Measurements from ENCODE around the gene SLC30A5.
"Not testable (repeated sequence)": the region's sequence is repeated elsewhere in the genome, so short reads cannot be mapped to it uniquely, and the experiment has no call there.

Gene SLC30A5

DNA sequence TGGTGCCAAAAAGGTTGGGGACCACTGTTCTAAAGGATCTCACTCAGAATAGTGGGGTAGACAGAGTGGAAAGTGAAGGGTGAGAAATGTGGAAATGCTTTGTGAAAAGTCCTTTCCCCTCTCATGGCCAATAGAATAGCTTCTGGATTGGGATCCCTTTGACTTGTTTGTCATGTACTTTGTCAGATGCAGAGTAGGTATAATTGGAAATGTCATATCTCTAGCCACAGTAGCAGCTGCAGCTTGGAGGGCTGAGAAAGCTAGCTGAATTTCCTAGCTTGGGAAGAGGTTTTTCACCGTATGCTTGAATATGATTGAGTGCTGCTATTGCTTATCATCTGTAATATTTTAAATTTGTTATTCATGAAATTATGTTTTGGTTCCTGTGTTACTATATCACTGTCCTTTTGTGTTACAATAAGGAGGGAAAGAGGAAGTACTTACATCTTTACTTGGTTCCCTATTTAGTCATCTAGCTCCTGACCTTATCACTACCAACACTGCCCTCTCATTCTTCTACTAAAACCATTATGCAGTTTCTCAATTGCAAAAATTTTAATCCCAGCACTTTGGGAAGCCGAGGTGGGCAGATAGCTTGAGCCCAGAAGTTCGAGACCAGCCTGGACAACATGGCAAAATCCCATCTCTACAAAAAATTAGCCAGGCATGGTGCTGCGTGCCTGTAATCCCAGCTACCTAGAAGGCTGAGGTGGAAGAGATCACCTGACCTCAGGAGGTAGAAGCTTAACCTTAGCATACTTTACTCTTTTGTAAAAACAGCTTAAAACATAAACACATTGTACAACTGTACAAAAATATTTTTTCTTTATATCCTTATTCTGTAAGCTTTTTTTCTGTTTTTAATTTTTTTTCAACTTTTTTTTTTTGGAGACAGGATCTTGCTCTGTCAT lies 12.4 kb downstream of the SLC30A5 start:
- DNase-seq: no peak

DNA sequence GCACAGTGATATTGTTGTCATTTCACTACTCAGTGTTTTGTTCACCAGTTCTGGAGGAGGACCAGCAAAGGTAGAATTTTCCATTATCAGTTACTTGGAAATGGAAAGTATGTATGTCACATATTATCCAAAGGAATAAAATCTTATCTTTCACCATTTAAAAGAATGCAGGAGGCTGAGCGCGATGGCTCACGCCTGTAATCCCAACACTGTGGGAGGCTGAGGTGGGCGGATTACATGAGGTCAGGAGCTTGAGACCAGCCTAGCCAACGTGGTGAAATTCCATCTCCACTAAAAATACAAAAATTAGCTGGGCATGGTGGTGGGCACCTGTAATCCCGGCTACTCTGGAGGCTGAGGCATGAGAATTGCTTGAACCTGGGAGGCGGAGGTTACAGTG lies 14.6 kb downstream of the SLC30A5 start:
- not testable (repeated sequence) for DNase-seq

DNA sequence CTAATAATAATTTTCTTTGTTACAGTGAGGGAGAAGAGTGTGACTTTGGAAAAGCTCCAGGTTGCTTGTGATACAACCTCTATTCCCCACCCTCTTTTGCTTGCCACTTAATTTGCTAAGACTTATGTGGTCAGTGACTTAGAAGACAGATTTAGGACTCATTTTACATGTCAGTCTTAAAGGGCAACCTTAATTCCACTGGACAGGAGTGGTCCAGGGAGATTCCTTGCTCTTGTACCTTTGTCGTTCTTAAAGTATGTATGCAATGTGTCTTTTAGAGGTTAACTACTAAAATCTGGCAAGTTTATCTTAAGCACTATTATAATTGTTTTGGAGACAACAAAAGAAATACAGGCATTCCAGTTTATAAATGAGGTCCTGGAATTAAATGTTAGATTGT lies 20.0 kb downstream of the SLC30A5 start:
- no peak for DNase-seq

DNA sequence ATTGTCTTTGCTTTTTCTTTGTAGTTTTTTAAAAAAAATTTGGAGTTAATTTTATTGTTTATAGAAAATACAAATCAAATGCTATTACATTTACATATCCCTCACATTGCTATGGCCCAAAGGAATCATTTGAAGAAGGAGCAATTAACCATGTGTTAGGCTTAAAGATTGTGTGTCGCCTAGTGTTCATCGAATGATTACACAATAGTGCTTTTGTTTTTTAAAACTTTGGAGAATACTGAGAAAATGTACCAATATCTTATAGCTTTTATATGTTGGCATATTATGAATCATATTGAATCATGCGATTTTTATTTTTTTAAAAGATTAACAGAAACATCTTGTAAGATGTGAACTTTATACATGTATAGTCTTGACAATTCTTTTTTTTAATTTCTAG lies 21.7 kb downstream of the SLC30A5 start:
- no peak for DNase-seq

DNA sequence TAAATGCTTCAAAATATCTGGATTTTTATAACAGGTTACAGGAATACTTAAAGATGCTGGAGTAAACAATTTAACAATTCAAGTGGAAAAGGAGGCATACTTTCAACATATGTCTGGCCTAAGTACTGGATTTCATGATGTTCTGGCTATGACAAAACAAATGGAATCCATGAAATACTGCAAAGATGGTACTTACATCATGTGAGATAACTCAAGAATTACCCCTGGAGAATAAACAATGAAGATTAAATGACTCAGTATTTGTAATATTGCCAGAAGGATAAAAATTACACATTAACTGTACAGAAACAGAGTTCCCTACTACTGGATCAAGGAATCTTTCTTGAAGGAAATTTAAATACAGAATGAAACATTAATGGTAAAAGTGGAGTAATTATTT lies 35.6 kb downstream of the SLC30A5 start:
- DNase-seq: no peak

DNA sequence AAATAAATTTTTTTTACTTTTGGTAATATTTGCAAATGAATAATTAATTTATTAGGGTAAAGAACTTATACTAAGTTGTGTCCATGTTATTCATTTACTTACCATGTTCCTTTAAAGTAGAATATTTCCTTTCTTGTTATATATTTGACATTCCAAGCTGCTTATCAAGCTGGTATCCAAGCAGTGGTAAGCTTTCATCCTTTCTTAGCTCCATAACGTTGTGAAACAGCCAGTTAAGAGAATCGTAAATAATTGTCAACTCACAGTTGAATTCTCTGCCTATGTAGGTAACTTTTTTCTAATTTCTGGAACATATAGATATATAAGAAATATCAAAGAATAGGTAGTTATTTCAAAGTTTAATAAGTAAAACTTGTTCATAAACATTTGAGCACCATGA lies 36.4 kb downstream of the SLC30A5 start:
- no peak for DNase-seq

DNA sequence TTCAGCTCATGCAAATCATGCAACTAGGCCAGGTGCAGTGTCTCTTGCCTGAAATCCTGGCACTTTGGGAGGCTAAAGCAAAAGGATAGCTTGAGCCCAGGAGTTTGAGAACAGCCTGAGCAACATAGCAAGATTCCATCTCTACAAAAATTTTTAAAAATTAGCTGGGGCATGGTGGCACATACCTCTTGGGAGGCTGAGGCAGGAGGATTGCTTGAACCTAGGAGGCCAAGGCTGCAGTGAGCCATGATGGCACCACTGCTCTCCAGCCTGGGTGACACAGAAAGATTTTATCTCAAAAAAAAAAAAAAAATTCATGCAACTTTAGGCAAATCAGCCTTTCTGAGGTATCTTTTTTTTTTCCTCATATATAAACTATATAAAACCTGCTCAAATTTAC lies 37.5 kb downstream of the SLC30A5 start:
- DNase-seq: no peak

DNA sequence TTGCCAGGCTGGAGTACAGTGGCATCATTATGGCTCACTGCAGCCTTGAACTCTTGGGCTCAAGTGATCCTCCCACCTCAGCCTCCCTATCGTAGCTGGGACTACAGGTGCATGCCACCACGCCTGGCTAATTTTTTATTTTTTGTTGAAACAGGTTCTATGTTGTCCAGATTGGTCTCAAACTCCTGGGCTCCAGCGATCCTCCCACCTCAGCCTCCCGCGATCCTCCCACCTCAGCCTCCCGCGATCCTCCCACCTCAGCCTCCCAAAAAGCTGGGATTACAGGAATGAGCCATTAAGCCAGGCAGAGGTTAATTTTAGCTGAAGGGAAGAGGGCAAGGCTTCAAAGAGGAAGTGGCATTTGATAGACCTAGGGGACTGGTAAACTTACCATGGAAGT lies 40.3 kb downstream of the SLC30A5 start:
- DNase-seq: no peak

DNA sequence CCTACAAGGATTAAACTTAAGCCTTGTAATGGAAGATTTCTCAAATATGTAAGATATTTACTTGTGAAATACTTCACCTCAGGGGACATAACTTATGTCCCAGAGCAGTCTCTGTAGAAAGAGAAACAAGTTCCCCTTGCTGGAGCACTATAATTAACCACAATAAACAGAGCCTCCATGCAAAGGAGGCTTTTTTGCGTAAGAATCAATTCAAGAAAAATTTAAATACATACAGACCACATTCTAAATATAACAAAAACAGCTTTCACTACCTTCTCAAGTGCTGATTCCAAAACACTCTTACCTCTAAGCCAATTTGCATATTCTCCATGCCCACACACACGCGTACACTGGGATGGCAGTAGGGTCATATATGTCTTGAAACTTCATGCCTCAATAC lies 42.5 kb downstream of the SLC30A5 start:
- no peak for DNase-seq

DNA sequence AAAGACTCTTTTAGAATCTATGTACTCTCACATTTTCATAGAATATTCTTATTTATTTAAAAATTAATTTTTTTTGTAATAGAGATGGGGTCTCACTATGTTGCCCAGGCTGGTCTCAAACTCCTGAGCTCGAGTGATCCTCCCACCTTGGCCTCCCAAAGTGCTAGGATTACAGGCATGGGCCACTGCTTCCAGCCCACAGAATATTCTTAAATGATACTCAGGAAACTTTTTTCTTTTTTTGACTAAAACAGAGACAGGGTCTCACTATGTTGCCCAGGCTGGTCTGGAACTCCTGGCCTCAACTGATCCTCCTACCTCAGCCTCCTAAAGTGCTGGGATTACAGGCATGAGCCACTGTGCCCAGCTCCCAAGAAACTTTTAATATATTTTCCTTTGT lies 43.4 kb downstream of the SLC30A5 start:
- not testable (repeated sequence) for DNase-seq

DNA sequence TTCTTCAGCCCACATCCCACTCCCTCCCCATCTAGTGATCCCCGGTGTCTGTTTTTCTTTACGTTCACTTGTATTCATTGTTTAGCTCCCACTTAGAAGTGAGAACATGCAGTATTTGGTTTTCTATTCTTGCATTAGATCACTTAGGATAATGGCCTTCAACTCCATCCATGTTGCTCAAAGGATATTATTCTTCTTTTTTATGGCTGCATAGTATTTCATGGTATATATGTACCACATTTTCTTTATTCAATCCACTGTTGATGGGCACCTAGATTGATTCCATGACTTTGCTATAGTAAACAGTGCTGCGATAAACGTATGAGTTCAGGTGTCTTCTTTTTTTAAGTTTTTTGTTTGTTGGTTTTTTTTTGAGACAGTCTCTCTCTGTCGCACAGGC lies 44.0 kb downstream of the SLC30A5 start:
- no peak for DNase-seq

DNA sequence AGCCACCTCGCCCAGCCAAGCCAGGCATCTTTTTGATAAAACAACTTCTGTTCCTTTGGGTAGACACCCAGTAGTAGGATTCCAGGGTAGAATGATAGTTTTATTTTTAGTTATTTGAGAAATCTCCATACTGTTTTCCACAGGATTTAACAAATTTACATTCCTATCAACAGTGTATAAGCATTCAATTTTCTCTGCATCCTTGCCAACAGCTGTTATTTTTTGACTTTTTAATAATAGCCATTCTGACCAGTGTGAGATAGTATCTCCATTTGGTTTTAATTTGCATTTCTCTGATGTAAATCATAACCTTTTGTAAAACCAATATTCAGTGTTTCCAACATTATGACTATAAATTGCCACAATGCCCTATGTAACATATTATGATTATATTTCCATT lies 45.0 kb downstream of the SLC30A5 start:
- no peak for DNase-seq

DNA sequence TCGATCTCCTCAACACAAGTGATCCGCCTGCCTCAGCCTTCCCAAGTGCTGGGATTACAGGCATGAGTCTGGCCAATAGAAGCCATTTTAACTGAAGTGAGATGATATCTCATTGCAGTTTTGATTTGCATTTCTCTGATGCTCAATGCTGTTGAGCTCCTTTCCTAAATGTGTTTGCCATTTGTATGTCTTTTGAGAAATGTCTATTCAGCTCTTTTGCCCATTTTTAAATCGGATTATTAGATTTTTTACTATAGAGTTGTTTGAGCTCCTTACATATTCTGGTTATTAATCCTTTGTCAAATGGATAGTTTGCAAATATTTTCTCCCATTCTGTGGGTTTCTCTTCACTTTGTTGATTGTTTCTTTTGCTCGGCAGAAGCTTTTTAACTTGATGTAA lies 46.4 kb downstream of the SLC30A5 start:
- not testable (repeated sequence) for DNase-seq

DNA sequence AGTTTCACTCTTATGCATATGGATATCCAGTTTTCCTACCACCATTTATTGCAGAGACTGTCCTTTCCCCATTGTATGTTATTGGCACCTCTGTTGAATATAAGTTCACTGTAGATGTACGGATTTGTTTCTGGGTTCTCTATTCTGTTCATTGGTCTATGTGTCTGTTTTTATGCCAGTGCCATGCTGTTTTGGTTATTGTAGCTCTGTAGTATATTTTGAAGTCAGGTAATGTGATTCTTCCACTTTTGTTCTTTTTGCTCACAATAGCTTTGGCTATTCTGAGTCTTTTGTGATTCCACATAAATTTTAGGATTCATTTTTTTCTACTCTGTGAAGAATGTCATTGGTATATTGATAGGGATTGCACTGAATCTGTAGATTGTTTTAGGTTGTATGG lies 47.0 kb downstream of the SLC30A5 start:
- no peak for DNase-seq

DNA sequence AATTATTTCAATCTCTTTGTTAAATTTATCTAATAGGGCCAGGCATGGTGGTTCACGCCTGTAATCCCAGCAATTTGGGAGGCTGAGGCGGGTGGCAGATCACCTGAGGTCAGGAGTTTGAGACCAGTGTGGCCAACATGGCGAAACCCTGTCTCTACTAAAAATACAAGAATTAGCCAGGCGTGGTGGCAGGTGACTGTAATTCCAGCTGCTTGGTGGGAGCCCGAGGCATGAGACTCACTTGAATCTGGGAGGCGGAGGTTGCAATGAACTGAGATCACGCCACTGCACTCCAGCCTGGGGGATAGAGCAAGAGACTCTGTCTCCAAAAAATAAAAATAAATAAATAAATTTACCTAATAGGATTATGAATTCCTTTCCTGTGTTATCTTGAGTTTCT lies 54.8 kb downstream of the SLC30A5 start:
- not testable (repeated sequence) for DNase-seq

DNA sequence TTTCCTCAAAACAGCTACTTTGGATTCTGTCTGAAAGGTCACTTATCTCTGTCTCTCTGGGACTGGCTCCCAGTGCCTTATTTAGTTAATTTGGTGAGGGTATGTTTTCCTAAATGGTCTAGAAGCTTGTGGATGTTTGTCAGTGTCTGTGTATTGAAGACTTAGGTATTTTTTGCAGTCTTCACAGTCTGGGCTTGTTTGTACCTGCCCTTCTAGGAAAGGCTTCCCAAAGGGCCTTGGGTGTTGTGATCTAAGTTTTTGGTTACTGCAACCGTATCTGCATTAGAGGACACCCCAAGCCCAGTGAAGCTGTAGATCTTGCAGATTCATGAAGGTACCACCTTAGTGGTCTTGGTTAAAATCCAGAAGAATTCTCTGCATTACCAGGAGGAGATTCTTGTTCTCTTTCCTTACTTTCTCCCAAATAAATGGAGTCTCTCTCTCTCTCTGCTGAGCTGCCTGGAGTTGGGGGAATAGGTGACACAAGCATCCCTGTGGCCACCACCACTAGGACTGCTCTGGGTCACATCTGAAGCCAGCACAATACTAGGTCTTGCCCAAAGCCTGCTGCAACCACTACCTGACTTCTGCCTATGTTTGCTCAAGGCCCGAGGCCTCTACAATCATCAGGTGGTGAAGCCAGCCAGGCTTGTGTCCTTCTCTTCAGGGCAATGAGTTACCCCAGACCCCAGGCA lies 55.3 kb downstream of the SLC30A5 start:
- DNase-seq: no peak

DNA sequence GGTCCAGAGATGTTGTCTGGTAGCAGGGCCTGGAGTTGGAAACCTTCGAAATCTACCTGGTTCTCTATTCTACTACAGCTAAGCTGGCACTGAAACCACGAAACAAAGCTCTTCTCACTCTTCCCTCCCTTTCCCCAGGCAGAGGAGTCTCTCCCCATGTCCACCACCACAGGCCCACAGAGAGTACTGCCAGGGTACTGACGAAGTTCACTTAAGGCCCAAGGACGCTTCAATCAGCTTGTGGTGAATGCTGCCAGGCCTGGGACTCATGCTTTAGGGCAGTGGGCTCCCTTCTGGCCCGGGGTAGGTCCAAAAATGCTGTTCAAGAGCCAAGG lies 55.8 kb downstream of the SLC30A5 start:
- no peak for DNase-seq

DNA sequence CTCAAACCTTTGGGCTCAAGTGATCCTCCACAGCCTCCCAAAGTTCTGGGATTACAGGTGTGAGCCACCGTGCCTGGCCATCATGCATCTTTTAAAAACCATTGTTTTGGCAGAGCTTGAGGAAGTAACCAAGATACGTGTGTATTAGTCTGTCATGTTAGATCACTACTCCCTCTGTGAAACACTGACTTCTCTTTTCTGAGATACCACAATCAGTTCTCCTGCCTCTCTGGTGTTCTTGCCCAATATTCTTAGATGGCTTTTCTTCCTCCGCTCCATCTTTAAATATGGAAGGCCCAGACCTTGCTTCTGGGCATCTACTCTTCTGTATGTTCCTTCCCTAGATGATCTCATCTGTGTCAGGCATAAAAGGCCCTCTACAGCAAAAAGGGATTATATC lies 58.9 kb downstream of the SLC30A5 start:
- DNase-seq: no peak

DNA sequence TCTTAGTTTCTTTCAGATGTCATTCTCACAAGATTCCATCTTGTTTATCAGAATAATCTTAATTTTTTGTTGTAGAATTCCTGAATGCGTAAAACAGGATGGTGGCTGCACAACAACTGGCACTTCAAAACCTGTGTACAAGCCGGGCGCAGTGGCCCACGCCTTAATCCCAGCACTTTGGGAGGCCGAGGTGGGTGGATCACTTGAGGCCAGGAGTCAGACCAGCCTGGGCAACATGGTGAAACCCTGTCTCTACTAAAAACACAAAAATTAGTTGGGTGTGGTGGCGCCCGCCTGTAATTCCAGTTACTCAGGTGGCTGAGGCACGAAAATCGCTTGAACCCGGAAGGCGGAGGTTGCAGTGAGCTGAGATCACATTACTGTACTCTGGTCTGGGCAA lies 62.6 kb downstream of the SLC30A5 start:
- DNase-seq: no peak

DNA sequence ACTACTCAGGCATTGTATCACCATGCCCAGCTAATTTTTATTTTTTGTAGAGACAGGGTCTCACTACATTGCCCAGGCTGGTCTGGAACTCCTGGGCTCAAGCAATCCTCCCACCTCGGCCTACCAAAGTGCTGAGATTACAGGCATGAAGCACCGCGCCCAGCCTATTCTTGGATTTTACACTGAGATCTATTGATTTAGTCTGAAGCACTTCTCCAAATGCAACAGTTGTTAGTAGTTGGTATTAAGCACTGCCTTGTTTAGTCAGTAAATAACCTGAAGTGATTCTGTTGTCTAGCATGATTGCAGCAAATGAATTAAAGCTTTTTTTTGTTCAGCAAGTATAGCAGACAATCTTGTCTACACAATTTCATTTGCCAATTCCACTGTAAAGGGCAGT lies 64.2 kb downstream of the SLC30A5 start:
- DNase-seq: no peak

DNA sequence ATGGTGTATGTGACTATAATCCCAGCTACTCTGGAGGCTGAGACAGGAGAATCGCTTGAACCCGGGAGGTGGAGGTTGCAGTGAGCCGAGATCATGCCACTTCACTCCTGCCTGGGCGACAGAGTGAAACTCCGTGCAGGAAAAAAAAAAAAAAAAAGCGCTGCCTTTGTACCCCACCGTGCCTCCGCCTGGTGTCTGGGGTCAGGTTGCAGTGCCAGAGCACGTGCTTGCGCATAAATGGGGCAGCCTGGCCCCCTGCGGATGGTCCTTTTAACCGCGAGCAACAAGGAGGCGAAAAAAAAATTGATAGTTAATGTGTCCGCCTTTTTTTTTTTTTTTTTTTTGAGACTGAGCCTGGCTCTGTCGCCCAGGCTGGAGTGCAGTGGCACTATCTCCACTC lies 66.8 kb downstream of the SLC30A5 start:
- no peak for DNase-seq

DNA sequence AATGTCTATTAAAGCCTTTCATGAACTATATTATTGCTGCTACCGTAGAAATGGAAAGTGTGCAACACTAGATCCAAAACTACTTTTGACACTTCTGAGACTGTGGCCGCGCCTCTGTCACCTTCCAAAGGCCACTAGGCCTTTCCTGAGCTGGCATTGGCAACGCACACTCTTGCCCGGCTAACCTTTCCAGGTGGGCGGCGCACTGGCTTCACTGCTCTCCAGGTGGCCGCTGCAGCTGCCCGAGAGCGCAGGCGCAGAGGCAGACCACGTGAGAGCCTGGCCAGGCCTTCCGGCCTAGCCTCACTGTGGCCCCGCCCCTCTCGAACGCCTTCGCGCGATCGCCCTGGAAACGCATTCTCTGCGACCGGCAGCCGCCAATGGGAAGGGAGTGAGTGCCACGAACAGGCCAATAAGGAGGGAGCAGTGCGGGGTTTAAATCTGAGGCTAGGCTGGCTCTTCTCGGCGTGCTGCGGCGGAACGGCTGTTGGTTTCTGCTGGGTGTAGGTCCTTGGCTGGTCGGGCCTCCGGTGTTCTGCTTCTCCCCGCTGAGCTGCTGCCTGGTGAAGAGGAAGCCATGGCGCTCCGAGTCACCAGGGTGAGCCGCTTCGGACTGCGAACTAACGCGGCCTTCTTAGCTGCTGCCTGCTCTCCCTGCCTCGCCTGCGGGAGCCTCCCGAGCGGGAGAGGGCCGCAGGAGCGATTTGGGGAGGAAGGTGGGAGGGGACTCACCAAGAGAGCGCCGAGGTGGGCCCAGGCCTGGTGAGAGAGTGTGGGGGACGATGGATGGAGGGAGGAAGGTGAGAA lies 73.1 kb downstream of the SLC30A5 start, which contains the start of gene CCNB1:
TSS of gene CCNB1 (plus strand) at position 465 of the 807 bp plus-strand sequence. CDS start at position 578, 113 bp downstream.
- peak; percentile 94 for DNase-seq

DNA sequence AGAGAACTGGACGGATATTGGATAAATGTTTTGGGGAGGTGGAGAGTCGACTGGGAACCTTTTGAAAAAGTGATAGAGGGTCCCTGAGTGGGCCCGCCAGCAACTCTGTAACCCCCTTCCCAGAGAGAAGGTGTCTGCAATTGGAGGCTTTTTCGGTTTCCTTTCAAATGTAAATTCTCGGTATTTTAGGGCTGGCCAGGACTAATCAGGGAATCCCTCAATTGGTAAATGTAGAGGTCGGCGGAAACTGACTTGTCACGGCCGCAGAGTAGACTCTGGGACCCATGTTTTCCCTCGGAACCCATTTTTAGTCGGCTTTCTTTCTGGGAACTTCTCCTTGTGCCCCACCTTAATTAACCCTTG lies 73.7 kb downstream of the SLC30A5 start:
- DNase-seq: no peak

DNA sequence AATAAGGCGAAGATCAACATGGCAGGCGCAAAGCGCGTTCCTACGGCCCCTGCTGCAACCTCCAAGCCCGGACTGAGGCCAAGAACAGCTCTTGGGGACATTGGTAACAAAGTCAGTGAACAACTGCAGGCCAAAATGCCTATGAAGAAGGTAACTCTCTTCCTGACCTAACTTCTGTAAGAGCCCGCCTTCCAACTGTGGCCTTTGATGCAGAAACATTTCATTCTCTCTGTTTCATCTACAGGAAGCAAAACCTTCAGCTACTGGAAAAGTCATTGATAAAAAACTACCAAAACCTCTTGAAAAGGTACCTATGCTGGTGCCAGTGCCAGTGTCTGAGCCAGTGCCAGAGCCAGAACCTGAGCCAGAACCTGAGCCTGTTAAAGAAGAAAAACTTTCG lies 74.1 kb downstream of the SLC30A5 start:
- DNase-seq: no peak
